Ovary (tissue), 3 donors: ENCODE data around the gene RAP1A.

Source experiments
- CTCF ChIP-seq, 3 donors: fragments of 450-650 bp in 2 of 3; fragments of 200-600 bp in 1 of 3; IDR thresholded peaks; one replicate each; pipeline versions ENCODE4 v1.5.1 to v1.8.0; 2016 to 2022; ENCODE audit warnings: antibody characterized with exemption in 3 of 3, mild to moderate bottlenecking in 1 of 3
- EP300 ChIP-seq: sonication (generic); formaldehyde crosslinking; IDR thresholded peaks from one replicate; pipeline ENCODE4 v1.6.1; 2017; ENCODE audit warnings: antibody characterized with exemption
- POLR2A ChIP-seq: fragments of 450-650 bp; IDR thresholded peaks from one replicate; pipeline ENCODE4 v1.6.1; 2017; ENCODE audit warnings: antibody characterized with exemption, mild to moderate bottlenecking, moderate library complexity
- donor health status: DM: no; HTN: no; CAD: no.

GRCh38 chr1:111603979-111604378 is 15.6 kb upstream of the RAP1A start:
- no peak for TF ChIP-seq CTCF (IDR thresholded peaks at IDR 0.05)
- no peak for TF ChIP-seq POLR2A
- TF ChIP-seq EP300: no peak
